Measurements from ENCODE around the gene SLC22A17.

GRCh38 chr14:23355871-23356435, 3.3 kb upstream of the SLC22A17 start:
- TF ChIP-seq CTCF (IDR thresholded peaks at IDR 0.05) (no peak), POLR2A (IDR thresholded peaks at IDR 0.05) (no peak)

All from tibial nerve (tissue), 3 donors.